NCI-H1105 (cell line): ENCODE data around the gene ASB7.
"Not testable (repeated sequence)": the region's sequence is repeated elsewhere in the genome, so short reads cannot be mapped to it uniquely, and the experiment has no call there.

Experiments used
- DNase-seq: peaks from one replicate; lab custom pipeline; 2025; lab: John Stamatoyannopoulos, UW

ASB7 gene

DNA sequence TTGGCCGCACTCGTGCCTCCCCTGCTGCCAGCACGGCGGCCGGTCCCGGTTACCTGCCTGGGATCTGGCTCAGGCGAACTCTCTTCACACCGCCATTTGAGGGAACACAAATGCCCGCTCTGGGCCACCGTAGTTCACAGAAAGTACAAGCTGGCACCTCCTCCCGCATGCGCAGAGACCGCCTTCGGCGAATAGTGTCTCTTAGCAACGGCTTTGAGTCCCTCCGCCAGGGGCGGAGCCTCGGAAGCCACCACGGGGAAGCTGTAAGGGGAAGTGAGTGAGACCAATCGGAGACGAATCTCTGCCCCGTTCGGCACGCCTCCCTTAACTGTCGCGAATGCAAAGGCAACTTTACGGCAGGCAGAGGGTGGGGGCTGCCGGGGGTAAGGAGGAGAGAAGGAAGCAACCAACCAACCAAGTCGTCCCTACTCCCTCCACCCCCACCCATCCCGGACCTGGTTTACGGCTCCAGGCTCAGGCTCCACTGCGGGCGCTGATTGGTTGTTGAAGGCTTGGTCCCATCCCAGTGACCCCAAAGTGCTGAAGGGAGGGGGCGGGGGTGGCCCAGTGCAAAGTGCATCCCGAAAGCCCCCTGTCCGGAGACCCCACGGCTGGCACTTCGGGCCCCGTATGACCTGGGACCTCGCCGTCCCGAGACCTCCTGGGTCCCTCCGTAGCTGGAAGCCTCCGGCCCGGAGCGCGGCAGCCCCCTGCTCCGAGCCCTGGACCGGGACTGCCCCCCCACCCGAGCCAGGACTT, at the start of gene ASB7, which contains the start of gene LINS1:
ASB7 (plus strand) TSS at position 526 of the 759 bp plus-strand sequence. CDS start 9,628 bp downstream, outside the sequence.
LINS1 (minus strand) TSS at position 121 of the 759 bp plus-strand sequence. CDS start 21,342 bp downstream, outside the sequence.
- DNase-seq = peak; percentile 100

- no peak for DNase-seq
Observed at GRCh38 chr15:100553468-100553867, 48.9 kb upstream of the ASB7 start.

DNA sequence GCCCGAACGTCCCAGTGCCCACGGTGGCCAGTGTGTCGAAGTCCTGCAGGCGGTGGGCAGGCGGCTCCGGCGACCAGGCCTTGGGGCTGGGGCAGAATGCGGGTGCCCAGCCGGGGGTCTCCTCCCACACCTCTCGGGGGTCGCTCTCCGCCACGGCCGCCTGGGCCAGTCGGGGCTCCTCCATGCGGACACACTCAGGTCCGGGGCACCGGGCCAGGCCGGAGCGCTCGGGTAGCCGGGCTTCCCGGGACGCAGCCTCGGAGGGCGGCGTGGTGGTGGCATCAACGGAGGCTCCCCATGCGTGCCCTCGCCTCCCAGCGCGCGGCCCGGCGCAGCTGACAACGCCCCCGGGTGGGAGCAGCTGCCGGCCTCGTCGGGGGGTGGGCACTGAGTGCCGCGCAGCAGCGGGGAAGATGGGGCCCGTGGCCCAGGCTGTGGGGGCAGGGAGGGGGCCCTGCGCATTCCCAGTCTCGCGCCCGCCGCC, 43.6 kb upstream of the ASB7 start:
- no peak for DNase-seq

GRCh38 chr15:100559330-100559729, 43.1 kb upstream of the ASB7 start:
- DNase-seq = no peak

DNA sequence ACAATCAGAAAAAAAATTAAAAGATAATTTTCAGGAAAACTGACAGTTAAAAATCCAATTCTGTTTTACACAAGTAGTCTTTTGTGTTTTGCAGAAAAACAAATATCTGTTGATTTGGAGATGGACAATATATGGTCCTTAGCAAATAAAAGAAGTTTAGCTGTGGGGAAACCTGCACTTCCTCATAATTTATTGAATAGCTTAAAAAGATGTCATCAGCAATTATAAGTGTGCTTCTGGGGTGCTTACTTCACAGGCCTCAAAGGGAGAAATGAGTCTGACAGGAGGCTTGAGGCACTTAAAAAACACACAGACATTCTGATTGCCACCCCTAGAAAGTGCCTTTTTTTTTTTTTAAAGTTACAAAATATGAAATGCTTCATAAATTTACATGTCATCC, 42.1 kb upstream of the ASB7 start:
- no peak for DNase-seq

GRCh38 chr15:100565591-100565990, 36.8 kb upstream of the ASB7 start:
- DNase-seq = no peak

GRCh38 chr15:100566850-100567628, 35.4 kb upstream of the ASB7 start:
- no peak for DNase-seq

DNA sequence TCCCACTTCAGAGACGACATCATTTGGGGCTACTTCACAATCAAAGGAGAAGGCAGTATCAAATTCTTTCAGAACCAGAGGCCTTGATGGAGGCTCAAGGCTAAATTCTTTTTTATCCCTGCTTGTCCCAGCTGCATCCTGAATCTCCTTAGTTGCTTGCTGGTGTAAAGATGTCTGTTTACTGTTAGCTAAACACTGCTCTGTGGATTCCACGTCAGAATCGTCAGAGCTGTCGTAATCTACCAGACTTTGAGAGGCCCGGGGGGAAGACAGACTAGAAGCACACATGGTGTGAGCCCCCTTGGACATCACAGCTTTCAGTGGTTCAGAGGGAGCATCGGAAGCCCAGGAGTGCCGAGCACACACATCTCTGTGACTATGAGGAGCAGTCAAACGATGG, 33.0 kb upstream of the ASB7 start:
- DNase-seq = no peak

DNA sequence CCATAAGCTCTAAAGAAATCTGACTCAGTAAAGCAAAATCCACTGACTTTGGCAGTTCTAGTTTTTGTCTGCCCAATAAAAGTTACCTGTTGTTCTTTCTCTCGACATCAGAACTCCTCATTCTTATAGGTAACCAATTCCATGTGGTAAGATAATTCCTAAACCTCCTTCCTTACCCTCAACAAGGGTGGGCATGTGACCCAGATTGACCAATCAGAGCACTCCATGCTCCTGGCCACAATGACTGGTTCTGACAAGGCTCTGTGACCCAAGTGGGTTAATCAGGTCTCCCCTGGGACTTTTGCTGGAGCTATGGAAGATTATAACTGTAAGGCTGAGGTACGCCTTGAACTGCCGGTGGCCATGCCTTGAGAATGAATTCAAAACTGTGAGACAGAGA, 32.1 kb upstream of the ASB7 start:
- DNase-seq = no peak

GRCh38 chr15:100570735-100571313, 31.6 kb upstream of the ASB7 start:
- DNase-seq = no peak

DNA sequence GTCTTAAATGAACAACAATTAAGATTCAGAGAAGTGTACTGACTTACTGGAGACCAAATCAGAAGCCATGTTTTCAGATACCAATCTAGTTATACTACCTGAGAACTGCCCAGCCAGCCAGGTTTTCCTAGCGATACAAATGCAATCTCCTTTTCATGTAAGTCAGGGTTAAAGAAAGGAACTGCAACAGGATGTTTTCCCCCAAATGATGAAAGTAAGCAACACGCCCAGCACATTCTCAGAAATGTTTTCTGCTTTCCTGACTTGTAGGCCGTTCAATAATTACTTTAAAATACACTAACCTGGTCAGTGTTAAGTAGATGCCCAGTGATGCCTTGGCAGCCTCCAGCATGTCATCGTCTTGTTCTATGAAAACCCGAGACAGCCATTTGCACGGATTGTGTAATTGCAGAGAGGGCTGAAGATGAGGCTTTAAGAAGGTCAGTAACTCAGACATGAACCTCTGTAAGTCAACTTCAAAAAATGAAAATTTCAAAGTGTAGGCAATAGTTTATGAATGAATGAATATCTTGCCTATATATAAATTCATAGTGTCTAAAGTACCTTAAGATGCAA, 30.7 kb upstream of the ASB7 start:
- DNase-seq = no peak

DNA sequence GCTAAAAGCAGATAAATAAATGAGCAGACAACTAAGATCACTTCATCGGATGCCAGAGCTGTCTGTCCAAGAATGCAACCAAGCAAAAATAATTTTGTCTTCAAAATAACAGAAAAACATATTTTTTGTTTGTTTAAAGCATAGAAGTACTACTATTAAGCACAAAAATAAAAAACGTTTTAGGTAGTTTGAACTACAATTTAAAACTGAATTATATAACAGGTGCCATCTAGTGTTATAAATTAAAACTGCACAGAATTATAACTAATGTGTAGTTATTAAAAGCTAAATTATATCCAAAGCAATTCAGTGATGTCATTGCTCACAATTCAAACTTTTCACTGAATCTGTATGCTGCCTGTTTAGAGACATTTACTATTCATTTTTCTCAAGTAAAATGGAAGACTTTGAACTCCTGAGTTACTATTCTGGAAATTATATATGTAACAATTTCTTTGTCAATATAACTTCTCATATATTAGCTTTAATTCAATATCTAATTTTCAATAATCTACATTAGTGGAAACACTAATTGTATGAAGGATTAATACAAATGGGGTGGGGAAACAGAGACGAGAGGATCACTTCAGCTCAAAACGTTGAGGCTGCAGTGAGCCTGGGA, 29.9 kb upstream of the ASB7 start:
- peak; percentile 21 for DNase-seq

DNA sequence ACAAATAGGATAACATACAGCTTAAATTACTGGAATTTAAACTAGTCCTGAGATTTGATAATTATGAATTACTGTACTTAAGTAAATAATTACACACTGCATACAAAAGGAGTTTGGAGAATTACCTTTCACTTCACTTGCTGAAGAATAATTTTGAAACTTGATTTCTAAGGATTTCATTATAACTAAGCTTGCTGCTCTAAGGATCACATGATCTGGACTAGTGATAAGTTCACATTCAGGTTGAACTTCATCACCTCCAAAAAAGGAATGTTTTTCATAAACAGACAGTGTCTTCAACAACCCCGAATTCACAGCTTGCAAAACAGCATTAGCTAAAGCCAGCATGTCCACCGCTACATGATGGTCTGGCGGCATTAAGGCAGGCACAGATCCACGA, 28.9 kb upstream of the ASB7 start:
- DNase-seq = no peak

GRCh38 chr15:100580414-100580813, 22.0 kb upstream of the ASB7 start:
- DNase-seq = no peak

GRCh38 chr15:100588638-100589242, 13.6 kb upstream of the ASB7 start:
- DNase-seq = no peak

DNA sequence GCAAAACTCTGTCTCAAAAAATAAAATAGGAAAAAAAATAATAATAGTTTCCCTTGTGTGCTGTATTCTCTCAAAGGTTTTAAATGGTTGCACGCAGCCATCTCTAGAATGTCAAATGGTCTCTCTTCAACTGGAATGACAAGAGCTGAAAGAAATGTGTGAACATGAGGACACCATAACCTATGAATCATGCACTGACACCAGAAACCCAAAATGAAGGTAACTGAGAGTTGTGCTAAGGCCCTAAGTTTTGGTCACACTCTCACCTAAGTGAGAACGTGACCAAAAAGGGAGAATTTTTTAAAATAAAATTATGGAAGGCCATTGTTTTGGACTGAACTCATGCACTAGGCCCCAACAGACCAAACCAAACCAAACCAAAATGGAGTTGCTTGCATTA, 11.2 kb upstream of the ASB7 start:
- not testable (repeated sequence) for DNase-seq

- DNase-seq = no peak
Observed at GRCh38 chr15:100591835-100592234, 10.6 kb upstream of the ASB7 start.

DNA sequence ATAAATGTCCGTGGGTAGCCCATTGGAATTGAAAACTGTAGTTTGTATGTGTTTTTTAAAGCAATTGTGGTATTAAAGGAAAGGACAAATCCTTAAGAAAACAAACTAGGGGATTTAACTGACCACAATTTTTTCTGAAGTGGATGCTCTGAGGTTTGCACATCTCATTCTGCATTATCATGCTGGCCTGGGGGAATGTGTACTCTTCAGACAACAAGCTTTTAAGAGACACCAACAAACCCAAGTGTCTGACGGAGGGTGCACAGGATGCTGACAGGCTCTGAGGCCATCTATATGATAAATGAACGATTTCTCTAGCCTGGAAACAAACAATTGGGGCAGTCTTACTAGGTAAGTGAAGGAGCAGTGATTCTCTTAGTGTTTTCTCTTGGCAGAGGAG, 9.5 kb upstream of the ASB7 start:
- no peak for DNase-seq

DNA sequence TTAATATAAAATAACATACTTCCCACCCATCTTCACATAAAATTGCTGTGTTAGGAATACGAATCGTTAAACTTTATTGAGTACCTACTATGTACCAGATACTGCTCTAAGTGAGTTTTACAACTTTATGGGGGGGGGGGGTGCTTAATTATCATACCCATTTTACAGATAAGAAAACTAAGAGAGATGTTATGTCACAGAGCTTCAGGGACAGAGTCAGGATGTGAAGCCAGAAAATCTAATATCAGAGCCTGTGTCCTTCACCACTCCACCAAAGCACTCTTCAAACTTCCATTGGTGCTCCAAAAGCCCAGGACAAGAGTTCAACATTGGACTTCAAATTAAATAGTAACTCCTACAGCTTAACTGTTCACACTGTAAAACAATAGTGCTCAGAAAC, 9.0 kb upstream of the ASB7 start:
- no peak for DNase-seq

DNA sequence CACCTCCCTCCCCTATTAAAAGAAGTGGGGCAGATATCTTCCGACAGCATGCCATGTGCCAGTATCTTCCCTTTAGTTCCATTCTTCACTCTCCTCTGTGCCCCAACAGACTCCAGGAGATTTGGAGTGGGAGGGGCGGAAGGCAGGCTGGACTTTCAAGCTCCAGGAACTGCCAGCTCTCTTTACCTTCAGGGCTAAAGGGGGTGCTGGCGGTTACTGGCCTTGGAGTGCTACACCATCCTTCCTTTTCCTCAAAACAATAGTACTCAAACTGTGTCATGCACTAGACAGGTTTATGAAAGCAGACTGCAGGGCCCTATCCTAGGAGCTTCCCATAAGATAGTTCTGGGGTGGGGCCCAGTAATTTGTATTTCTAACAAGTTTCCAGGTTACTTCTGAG, 6.4 kb upstream of the ASB7 start:
- DNase-seq = no peak

- DNase-seq = no peak
Observed at GRCh38 chr15:100596792-100597191, 5.6 kb upstream of the ASB7 start.

- no peak for DNase-seq
Observed at GRCh38 chr15:100597862-100598261, 4.5 kb upstream of the ASB7 start.
